Skeletal muscle tissue (tissue), 4 donors: Measurements from ENCODE around the gene SAPCD2. TPM values are rescaled to one million over a fixed set of nuclear protein-coding genes. Genes with fewer than 3 reads are reported as not detected.

ENCODE experiments used
- H3K27ac ChIP-seq: one replicate; pipeline ENCODE4 v1.7.0; 2013; ENCODE audit warnings: mild to moderate bottlenecking, low read depth, low read length, inconsistent platforms
- H3K27me3 ChIP-seq, 3 donors: one replicate each; pipeline ENCODE4 v1.7.0; 2013; ENCODE audit warnings: low read length in 3 of 3; ENCODE audit not compliant: control insufficient read depth in 3 of 3, insufficient read depth in 3 of 3
- H3K36me3 ChIP-seq, 3 donors: one replicate each; pipeline ENCODE4 v1.7.0; 2013; ENCODE audit warnings: low read length in 3 of 3; ENCODE audit not compliant: control insufficient read depth in 3 of 3, insufficient read depth in 3 of 3
- H3K4me1 ChIP-seq, 3 donors: one replicate each; pipeline ENCODE4 v1.7.0; 2013; ENCODE audit warnings: low read length in 3 of 3, mild to moderate bottlenecking in 3 of 3; ENCODE audit not compliant: control insufficient read depth in 3 of 3, insufficient read depth in 3 of 3
- H3K4me3 ChIP-seq, 3 donors: one replicate each; pipeline ENCODE4 v1.7.0; 2013; ENCODE audit warnings: low read length in 3 of 3
- H3K9ac ChIP-seq, 3 donors: one replicate each; pipeline ENCODE4 v1.7.0; 2013; ENCODE audit warnings: low read length in 3 of 3, mild to moderate bottlenecking in 3 of 3, moderate library complexity in 2 of 3, low read depth in 1 of 3
- H3K9me3 ChIP-seq, 3 donors: one replicate each; pipeline ENCODE4 v1.7.0; 2013; ENCODE audit warnings: low read length in 3 of 3; ENCODE audit not compliant: control insufficient read depth in 3 of 3
- total RNA-seq: library from RNA; depleted of rRNA; stranded (reverse); fragments of >200 nt; gene quantifications from one replicate; pipeline ENCODE4 v1.2.3, GENCODE V29; 2014
- donor health status: Osteomylitis.

The SAPCD2 gene
- total RNA-seq, 1 donor from 2014 or later: 1.0 TPM

GRCh38 chr9:137074657-137075274 is 4.4 kb upstream of the SAPCD2 start:
- Histone ChIP-seq H3K4me1 (peaks cover 14 to 24% (median 23%) of the 10 kb centered on the region in 3 donors), H3K9me3 (no peaks in the 10 kb centered on the region), H3K4me3 (no peak overlapping the region), H3K36me3 (peaks cover 4 to 5% (median 5%) of the 10 kb centered on the region in 3 donors), H3K27ac (no peak overlapping the region), H3K9ac (no peak overlapping the region), H3K27me3 (peaks cover 0 to 12% (median 3%) of the 10 kb centered on the region in 3 donors)

- Histone ChIP-seq H3K27ac (no peak overlapping the region), H3K36me3 (no peaks in the 10 kb centered on the region), H3K9me3 (no peaks in the 10 kb centered on the region), H3K4me1 (peaks cover 14 to 31% (median 26%) of the 10 kb centered on the region in 3 donors), H3K9ac (no peak overlapping the region), H3K4me3 (no peak overlapping the region), H3K27me3 (peaks cover 4 to 13% (median 7%) of the 10 kb centered on the region in 3 donors)
These were observed 3.6 kb upstream of the SAPCD2 start for GRCh38 chr9:137073992-137074399.

- peaks cover 8 to 17% (median 12%) of the 10 kb centered on the region in 3 donors for H3K4me1 ChIP-seq
- H3K27me3 ChIP-seq: peaks cover 5 to 18% (median 11%) of the 10 kb centered on the region in 3 donors
- H3K36me3 ChIP-seq: no peaks in the 10 kb centered on the region
- H3K9me3 ChIP-seq: no peaks in the 10 kb centered on the region
- no peak overlapping the region for H3K27ac ChIP-seq
- peak overlapping the region in 1 of 3 donors; percentile 60 for H3K9ac ChIP-seq
- H3K4me3 ChIP-seq: peak overlapping the region in 1 of 3 donors; percentile 45
These were observed 925 bp upstream of the SAPCD2 start for GRCh38 chr9:137071282-137071681.

- H3K9ac ChIP-seq: peak overlapping the region in 2 of 3 donors; percentile 32 to 60
- peak overlapping the region; percentile 14 to 59 (median 45) for H3K4me3 ChIP-seq
- H3K4me1 ChIP-seq: peaks cover 8 to 17% (median 12%) of the 10 kb centered on the region in 3 donors
- no peaks in the 10 kb centered on the region for H3K36me3 ChIP-seq
- peaks cover 5 to 18% (median 11%) of the 10 kb centered on the region in 3 donors for H3K27me3 ChIP-seq
- H3K27ac ChIP-seq: peak overlapping the region; percentile 40
- H3K9me3 ChIP-seq: no peaks in the 10 kb centered on the region
These were observed 534 bp upstream of the SAPCD2 start for GRCh38 chr9:137070906-137071275.

DNA sequence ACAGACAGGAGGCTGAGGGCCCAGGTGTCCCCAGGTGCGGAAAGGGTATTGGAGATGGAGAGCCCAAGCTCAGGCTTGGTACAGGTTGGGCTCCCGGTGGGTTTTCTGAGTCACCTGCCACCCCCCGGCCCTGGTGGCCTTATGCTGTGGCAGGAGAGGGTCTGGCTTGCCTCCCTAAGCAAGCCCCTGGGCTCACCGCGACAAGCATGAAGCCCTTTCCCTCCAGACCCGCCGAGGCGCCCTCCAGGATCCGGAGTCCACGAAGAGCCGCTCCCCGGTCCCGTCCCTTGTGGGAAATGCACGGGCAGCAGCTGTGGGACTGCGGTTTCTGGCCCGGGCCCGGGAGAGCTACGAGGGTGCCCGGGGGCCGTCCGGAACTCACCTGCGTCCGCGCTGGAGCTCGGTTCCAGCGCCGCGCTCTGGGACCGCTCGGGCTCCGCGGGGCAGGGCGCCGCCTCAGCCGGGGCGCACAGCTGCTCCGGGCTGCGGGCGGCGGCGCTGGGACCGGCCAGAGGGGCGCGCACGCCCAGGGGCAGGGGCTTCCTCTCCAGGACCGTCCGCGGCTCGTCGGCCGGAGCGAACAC is 757 bp downstream of the SAPCD2 start:
- no peak overlapping the region for H3K27ac ChIP-seq
- H3K9me3 ChIP-seq: no peaks in the 10 kb centered on the region
- H3K4me1 ChIP-seq: peaks cover 8 to 17% (median 12%) of the 10 kb centered on the region in 3 donors
- peaks cover 5 to 18% (median 11%) of the 10 kb centered on the region in 3 donors for H3K27me3 ChIP-seq
- no peaks in the 10 kb centered on the region for H3K36me3 ChIP-seq
- no peak overlapping the region for H3K9ac ChIP-seq
- no peak overlapping the region for H3K4me3 ChIP-seq

- no peak overlapping the region for H3K9ac ChIP-seq
- H3K4me3 ChIP-seq: no peak overlapping the region
- no peak overlapping the region for H3K27ac ChIP-seq
- H3K4me1 ChIP-seq: peaks cover 8 to 18% (median 14%) of the 10 kb centered on the region in 3 donors
- no peaks in the 10 kb centered on the region for H3K9me3 ChIP-seq
- no peaks in the 10 kb centered on the region for H3K36me3 ChIP-seq
- H3K27me3 ChIP-seq: peaks cover 5 to 18% (median 11%) of the 10 kb centered on the region in 3 donors
These were observed 1.5 kb downstream of the SAPCD2 start for GRCh38 chr9:137068539-137069507.

DNA sequence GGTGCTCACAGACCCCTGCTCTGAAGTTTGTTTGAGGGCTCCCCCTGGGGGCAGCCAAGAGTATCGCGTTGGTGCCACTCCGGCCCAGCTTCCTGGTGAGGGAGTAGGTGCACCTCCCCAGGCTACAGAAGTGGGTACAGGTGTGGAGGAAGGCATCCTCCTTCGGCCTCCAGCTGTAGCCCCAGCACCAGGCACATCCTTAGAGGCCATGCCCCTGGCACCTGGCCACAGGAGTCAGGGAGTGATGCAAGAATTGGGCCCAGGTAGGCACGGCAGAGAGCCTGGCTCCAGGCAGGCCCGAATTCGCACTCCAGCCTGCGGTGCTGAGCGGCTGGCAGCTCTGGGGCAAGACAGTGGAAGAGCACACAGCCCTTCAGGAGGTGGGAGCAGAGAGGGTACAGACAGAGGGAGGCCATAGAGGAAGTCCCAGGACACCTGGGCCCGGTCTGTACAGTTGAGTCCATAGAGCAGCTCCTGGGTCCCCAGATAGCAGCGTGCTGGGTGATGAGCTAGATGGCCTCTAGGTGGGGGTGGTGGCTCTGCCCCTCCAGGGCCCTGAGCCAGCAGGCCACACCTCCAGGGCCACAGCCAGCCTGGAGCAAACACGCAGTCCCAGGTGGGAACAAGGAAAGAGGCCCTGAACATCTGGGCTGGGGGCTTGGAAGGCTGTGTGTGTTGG is 2.4 kb downstream of the SAPCD2 start:
- Histone ChIP-seq H3K4me1 (peaks cover 8 to 20% (median 14%) of the 10 kb centered on the region in 3 donors), H3K27ac (no peak overlapping the region), H3K4me3 (no peak overlapping the region), H3K27me3 (peaks cover 5 to 18% (median 11%) of the 10 kb centered on the region in 3 donors), H3K9me3 (no peaks in the 10 kb centered on the region), H3K36me3 (no peaks in the 10 kb centered on the region), H3K9ac (no peak overlapping the region)

- H3K27ac ChIP-seq: no peak overlapping the region
- no peak overlapping the region for H3K4me3 ChIP-seq
- no peak overlapping the region for H3K9ac ChIP-seq
- H3K4me1 ChIP-seq: peaks cover 7 to 17% (median 11%) of the 10 kb centered on the region in 3 donors
- peaks cover 5 to 18% (median 11%) of the 10 kb centered on the region in 3 donors for H3K27me3 ChIP-seq
- no peaks in the 10 kb centered on the region for H3K9me3 ChIP-seq
- no peaks in the 10 kb centered on the region for H3K36me3 ChIP-seq
These were observed 4.1 kb downstream of the SAPCD2 start for GRCh38 chr9:137066096-137066861.
